GM12874 (cell line): Measurements from ENCODE around the gene RRP12.

Experiments
- TF ChIP-seq, protein P1 (sequence below): IDR thresholded peaks from 2 replicates; pipeline ENCODE4 v1.5.1; 2011; ENCODE audit warnings: low read depth, mild to moderate bottlenecking, control low read depth, low read length, moderate library complexity; ENCODE audit not compliant: insufficient read depth

Gene RRP12

DNA sequence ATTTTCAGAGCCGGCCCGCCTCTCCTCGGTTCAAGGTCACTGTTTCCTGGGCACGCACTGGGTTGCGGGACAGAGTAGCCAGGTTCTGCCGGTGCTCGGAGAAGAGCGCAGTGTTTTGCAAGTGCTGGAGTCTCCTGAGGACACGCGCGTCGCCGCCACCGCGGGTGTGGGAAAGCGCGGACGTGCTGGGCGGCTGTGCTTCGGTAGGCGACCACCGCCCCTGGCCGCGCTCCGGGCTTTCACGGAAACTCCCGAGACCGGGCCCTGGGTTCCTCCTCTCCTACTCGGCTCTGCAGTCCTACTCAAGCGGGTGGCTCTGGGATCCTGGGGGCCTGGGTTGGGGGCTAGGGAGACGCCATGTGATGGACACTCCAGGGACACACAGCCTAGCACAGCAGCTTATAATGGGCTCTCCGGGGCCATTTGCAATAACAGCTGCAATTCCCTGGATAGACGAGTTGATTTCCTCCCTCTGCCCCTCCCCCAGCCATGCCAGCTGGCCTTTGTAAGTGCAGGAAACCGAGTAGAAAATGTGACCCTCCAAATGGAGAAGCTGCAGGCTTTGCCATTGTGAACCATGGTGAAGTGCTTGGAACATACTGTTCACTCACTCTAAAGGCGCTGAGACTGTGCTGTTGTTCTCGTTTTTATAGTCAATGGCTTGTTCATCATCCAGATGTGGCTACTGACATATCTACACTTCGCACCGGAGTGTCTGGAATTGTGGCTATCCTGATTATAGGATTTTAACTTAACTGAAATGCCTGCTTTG is 79.9 kb downstream of the RRP12 start:
- TF ChIP-seq, protein P1, sequence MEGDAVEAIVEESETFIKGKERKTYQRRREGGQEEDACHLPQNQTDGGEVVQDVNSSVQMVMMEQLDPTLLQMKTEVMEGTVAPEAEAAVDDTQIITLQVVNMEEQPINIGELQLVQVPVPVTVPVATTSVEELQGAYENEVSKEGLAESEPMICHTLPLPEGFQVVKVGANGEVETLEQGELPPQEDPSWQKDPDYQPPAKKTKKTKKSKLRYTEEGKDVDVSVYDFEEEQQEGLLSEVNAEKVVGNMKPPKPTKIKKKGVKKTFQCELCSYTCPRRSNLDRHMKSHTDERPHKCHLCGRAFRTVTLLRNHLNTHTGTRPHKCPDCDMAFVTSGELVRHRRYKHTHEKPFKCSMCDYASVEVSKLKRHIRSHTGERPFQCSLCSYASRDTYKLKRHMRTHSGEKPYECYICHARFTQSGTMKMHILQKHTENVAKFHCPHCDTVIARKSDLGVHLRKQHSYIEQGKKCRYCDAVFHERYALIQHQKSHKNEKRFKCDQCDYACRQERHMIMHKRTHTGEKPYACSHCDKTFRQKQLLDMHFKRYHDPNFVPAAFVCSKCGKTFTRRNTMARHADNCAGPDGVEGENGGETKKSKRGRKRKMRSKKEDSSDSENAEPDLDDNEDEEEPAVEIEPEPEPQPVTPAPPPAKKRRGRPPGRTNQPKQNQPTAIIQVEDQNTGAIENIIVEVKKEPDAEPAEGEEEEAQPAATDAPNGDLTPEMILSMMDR = no peak

DNA sequence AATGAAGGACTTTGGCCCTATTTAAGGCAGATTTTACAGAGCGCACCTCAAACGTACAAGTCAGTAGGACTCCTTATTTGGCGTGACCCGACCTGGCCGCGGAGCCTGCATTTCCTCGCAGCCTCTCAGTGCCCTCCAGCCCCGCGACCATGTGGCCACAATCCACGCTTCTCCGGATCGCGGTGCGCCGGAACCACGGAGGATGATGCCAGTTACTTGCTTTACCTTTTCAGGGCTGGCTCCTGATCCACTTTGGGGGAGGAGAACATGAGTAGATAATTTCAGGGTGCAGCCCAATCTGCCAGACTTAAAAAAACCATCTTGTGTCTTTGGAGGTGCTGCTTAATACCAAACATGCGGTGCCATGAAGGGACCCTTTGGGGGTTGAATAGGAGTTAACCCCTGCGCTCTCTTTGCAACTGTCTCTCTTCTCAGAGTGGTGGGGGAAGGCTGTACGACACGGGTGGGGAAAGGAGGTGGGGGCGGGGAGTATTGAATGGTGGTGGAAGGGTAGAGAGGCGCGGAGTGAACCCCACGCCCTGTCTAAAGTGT is 80.6 kb downstream of the RRP12 start:
- TF ChIP-seq, protein P1 = no peak

DNA sequence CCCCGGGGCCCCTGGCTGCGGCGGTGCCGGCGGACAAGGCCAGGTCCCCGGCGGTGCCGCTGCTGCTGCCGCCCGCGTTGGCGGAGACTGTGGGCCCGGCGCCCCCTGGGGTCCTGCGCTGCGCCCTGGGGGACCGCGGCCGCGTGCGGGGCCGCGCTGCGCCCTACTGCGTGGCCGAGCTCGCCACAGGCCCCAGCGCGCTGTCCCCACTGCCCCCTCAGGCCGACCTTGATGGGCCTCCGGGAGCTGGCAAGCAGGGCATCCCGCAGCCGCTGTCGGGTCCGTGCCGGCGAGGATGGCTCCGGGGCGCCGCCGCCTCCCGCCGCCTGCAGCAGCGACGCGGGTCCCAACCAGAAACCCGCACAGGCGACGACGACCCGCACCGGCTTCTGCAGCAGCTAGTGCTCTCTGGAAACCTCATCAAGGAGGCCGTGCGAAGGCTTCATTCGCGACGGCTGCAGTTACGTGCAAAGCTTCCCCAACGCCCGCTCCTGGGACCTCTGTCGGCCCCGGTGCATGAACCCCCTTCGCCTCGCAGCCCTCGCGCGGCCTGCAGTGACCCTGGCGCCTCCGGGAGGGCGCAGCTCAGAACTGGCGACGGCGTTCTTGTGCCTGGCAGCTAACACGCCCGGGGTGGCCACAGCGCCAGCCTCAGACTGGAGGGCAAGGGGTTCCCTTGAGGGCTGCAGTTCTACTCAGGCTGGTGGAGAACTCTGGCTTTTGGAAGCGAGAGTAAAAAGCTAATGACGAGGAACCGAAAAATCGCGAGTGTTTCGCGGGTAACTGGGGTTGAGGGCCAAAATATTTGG is 81.3 kb downstream of the RRP12 start:
- TF ChIP-seq, protein P1 = no peak

DNA sequence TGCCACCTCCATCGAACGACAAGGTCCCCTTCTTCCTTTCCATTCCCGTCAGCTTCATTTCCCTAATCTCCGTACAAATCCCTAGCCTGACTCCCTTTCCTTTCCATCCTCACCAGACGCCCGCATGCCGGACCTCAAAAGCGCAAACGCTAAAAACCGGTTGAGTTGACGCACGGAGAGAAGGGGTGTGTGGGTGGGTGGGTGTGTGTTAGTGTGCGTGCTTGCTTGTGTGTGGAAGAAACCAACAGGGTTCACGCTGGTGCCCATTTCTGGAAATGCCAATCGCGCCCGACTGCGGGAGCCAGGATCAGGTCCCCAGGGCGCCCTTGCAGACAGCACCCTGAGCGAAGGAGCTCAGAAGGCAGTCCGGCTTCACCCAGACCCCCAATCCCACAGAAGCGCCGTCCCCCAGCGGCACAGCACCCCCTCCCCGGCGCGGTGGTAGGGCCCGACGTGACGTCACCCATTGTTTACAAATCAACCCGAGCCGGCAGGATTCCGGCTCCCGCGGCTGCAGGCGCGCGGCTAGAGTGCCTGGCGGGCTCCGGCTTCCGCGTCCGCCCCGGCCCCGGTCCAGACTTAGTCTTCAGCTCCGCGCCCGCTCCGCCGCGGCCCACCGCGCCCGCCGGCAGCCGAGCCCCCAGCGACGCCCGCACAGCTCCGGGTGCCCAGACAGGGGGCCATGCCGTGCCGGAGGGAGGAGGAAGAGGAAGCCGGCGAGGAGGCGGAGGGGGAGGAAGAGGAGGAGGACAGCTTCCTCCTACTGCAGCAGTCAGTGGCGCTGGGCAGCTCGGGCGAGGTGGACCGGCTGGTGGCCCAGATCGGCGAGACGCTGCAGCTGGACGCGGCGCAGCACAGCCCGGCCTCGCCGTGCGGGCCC is 82.1 kb downstream of the RRP12 start, which contains the start of gene FRAT1:
FRAT1 (plus strand) TSS at position 500 of the 880 bp plus-strand sequence; CDS start at position 683, 183 bp downstream.
- TF ChIP-seq, protein P1 = no peak

DNA sequence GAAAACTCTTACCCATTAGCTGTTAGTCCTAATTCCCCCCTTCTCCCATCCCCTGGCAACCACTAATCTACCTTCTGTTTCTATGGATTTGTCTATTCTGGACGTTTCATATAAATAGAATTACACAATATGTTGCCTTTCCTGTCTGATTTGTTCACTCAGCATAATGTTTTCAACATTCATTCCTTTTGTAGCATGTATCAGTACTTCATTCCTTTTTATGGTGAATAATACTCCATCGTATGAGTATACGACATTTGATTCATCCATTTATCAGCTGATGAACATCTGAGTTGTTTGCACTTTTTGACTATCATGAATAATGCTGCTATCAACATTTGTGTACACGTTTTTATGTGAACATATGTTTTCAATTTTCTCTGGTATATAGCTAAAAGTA is 86.5 kb downstream of the RRP12 start:
- TF ChIP-seq, protein P1 = no peak

DNA sequence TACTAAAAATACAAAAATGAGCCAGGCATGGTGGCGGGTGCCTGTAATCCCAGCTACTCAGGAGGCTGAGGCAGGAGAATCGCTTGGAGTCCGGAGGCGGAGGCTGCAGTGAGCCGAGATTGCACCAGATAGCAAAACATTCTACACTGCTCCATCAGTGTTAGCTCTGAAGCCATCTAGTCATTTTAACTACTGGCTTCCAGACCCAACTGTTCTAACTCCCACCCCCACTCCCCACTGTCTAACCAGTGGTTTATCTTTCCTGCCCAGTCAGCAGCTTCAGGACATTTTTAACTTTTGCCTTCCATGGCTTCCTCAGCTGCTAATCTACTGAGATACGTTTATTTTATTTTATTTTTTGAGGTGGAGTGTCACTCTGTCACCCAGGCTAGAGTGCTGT is 88.2 kb downstream of the RRP12 start:
- TF ChIP-seq, protein P1 = no peak
